Natural killer cell (primary cell): ENCODE measurements around the gene SLC2A6. TPM values are rescaled to one million over a fixed set of nuclear protein-coding genes. Genes with fewer than 3 reads are reported as not detected.

Source experiments
- ATAC-seq, 3 donors: fragments of 150-1000 bp in 2 of 3; fragments of 200-7000 bp in 1 of 3; cut with Tn5 transposase; 1 replicate in 1 of 3; 2 replicates in 2 of 3; pipeline ENCODE4 v1.10.0; 2021; ENCODE audit warnings: mild to moderate bottlenecking in 2 of 3, moderate library complexity in 2 of 3
- DNase-seq, 2 donors: peaks; one replicate each; pipeline versions ENCODE4 v3.0.0 to v3.0.0-alpha.2; 2013 to 2021; ENCODE audit warnings: mixed read lengths in 1 of 2
- H3K27ac ChIP-seq: one replicate; pipeline ENCODE4 v1.5.1; 2013; ENCODE audit warnings: mild to moderate bottlenecking, low read length
- H3K27me3 ChIP-seq: one replicate; pipeline ENCODE4 v1.6.1; 2013; ENCODE audit warnings: low read length; ENCODE audit not compliant: control insufficient read depth, insufficient read depth
- H3K36me3 ChIP-seq: one replicate; pipeline ENCODE4 v1.6.1; 2013; ENCODE audit warnings: low read length; ENCODE audit not compliant: control insufficient read depth, insufficient read depth
- H3K4me1 ChIP-seq: one replicate; pipeline ENCODE4 v1.6.1; 2013; ENCODE audit warnings: low read length; ENCODE audit not compliant: control insufficient read depth, insufficient read depth
- H3K4me3 ChIP-seq: one replicate; pipeline ENCODE4 v1.5.1; 2013; ENCODE audit warnings: low read length
- H3K9me3 ChIP-seq: one replicate; pipeline ENCODE4 v1.6.1; 2013; ENCODE audit warnings: low read length; ENCODE audit not compliant: control insufficient read depth, insufficient read depth
- H3K27ac Mint-ChIP-seq, 2 donors: one replicate each; pipeline ENCODE4 v1.8.0; 2022; ENCODE audit warnings: mild to moderate bottlenecking in 2 of 2, mixed read lengths in 2 of 2, moderate library complexity in 1 of 2
- H3K27me3 Mint-ChIP-seq, 2 donors: one replicate each; pipeline ENCODE4 v1.8.0; 2022; ENCODE audit warnings: low read depth in 2 of 2, mixed read lengths in 2 of 2
- H3K36me3 Mint-ChIP-seq: one replicate; pipeline ENCODE4 v1.8.0; 2022; ENCODE audit warnings: mixed read lengths
- H3K4me1 Mint-ChIP-seq, 2 donors: one replicate each; pipeline ENCODE4 v1.8.0; 2022; ENCODE audit warnings: mixed read lengths in 2 of 2
- H3K4me3 Mint-ChIP-seq: one replicate; pipeline ENCODE4 v1.8.0; 2022; ENCODE audit warnings: mild to moderate bottlenecking, moderate library complexity, mixed read lengths
- H3K9me3 Mint-ChIP-seq, 2 donors: one replicate each; pipeline ENCODE4 v1.8.0; 2022; ENCODE audit warnings: mixed read lengths in 2 of 2
- WGBS: methylation state at CpG from one replicate; pipeline ENCODE4 v1.1.7; 2013; ENCODE audit warnings: missing lambda C conversion rate; ENCODE audit not compliant: insufficient coverage; 5-methylcytosine and 5-hydroxymethylcytosine counted together
- intact Hi-C: fragments of 100-400 bp; cut with micrococcal nuclease; formaldehyde crosslinking; loops from one replicate; pipeline ENCODE4 v1.14.2; 2022
- total RNA-seq, 4 donors: library from RNA; stranded (reverse); fragments of 120-200 nt in 1 of 4; gene quantifications; one replicate each; pipeline versions ENCODE4 v1.2.3 to v1.2.4, GENCODE V29; 2013 to 2022
- TF ChIP-seq, protein P1 (sequence below): fragments of 200-600 bp; IDR thresholded peaks from one replicate; pipeline ENCODE4 v1.8.0; 2022; ENCODE audit warnings: antibody characterized with exemption

Gene SLC2A6
- total RNA-seq, 3 donors from 2014 or later (not counting 1 experiment from before 2014, with no cell fraction given): 5.0 to 20.1 (median 18.5) TPM

DNA sequence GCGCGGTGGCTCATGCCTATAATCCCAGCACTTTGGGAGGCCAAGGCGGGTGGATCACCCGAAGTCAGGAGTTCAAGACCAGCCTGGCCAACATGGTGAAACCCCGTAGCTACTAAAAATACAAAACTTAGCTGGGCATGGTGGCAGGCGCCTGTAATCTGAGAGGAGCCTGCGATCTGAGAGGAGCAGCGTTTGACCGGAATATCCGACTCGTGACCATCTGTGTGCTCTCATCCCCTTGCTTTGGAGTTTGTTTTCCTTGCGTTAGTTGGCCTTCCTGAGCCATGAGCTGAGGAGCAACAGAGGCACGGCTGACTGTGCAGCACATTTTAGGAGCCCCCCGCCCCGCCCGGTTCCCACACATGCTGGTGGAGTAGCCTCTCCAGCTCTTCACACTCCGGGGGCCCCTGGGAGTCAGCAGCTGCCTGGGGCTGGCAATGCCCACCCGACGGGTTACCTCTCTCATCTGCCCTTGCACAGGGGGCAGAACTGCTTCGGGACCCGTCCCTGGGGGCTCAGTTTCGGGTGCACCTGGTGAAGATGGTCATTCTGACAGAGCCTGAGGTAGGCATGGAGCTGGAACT is 53.8 kb downstream of the SLC2A6 start:
- Histone ChIP-seq H3K27me3 (peaks cover 8% of the 10 kb centered on the region), H3K4me3 (no peak overlapping the region), H3K36me3 (no peaks in the 10 kb centered on the region), H3K4me1 (peaks cover 13% of the 10 kb centered on the region), H3K9me3 (no peaks in the 10 kb centered on the region), H3K27ac (no peak overlapping the region)
- DNase-seq (no peak), ATAC-seq (no peak)
- TF ChIP-seq, protein P1, sequence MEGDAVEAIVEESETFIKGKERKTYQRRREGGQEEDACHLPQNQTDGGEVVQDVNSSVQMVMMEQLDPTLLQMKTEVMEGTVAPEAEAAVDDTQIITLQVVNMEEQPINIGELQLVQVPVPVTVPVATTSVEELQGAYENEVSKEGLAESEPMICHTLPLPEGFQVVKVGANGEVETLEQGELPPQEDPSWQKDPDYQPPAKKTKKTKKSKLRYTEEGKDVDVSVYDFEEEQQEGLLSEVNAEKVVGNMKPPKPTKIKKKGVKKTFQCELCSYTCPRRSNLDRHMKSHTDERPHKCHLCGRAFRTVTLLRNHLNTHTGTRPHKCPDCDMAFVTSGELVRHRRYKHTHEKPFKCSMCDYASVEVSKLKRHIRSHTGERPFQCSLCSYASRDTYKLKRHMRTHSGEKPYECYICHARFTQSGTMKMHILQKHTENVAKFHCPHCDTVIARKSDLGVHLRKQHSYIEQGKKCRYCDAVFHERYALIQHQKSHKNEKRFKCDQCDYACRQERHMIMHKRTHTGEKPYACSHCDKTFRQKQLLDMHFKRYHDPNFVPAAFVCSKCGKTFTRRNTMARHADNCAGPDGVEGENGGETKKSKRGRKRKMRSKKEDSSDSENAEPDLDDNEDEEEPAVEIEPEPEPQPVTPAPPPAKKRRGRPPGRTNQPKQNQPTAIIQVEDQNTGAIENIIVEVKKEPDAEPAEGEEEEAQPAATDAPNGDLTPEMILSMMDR: no peak
- H3K36me3 Mint-ChIP-seq: no peaks in the 10 kb centered on the region
- intact Hi-C loops: no loop called here
- H3K27ac Mint-ChIP-seq: no peak overlapping the region
- H3K9me3 Mint-ChIP-seq: no peaks in the 10 kb centered on the region
- H3K4me3 Mint-ChIP-seq: no peak overlapping the region
- H3K27me3 Mint-ChIP-seq: peaks cover 8 to 22% of the 10 kb centered on the region in 2 donors
- H3K4me1 Mint-ChIP-seq: peaks cover 0 to 6% of the 10 kb centered on the region in 2 donors
- WGBS: 94% methylated on average over 22 of the region's 22 CpGs

DNA sequence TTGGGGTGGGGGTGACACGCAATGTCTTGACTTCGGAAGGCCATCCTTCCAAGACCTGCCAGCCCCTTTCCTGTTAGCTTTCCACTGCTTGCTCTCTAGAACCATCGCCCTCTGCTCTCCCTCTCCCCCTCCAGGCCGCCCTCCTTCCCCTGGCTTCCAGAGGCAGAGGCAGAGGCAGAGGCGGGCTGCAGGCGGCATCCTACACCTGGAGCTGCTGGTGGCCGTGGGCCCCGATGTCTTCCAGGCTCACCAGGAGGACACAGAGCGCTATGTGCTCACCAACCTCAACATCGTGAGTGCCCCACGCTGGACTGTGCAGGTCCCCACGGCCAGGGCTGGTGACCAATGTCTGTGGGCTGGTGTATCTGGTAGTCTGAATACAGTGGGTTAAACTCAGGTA is 54.7 kb downstream of the SLC2A6 start:
- H3K4me3 Mint-ChIP-seq: no peak overlapping the region
- no peaks in the 10 kb centered on the region for H3K9me3 Mint-ChIP-seq
- no peaks in the 10 kb centered on the region for H3K36me3 Mint-ChIP-seq
- Histone ChIP-seq H3K9me3 (no peaks in the 10 kb centered on the region), H3K4me1 (peaks cover 13% of the 10 kb centered on the region), H3K36me3 (no peaks in the 10 kb centered on the region), H3K27me3 (peaks cover 8% of the 10 kb centered on the region), H3K4me3 (no peak overlapping the region), H3K27ac (no peak overlapping the region)
- DNase-seq (no peak), ATAC-seq (no peak)
- TF ChIP-seq, protein P1: no peak
- H3K27ac Mint-ChIP-seq: no peak overlapping the region
- H3K4me1 Mint-ChIP-seq: peaks cover 1 to 4% of the 10 kb centered on the region in 2 donors
- intact Hi-C loops: no loop called here
- 96% methylated on average over 12 of the region's 12 CpGs for WGBS
- H3K27me3 Mint-ChIP-seq: peaks cover 8 to 19% of the 10 kb centered on the region in 2 donors

DNA sequence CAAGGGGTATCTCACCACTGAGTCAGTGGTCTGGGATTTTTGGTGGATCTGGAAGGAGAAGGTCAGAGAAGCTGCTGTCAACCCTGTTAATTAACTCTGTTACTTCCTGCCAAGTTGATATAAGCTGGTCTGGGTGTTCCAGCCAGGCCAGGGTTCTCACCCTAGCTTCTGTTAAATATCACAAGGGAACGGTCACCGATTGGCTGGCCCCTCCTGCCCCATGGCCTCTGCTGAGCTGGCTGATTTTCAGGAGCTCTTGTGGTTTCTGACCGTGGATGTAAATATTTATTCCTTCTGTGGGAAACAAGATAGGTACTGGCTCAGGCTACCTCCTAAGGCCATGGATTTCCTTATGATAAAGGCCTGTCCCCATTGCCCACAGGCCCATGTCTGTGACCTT is 55.7 kb downstream of the SLC2A6 start:
- Mint-ChIP-seq H3K27ac (no peak overlapping the region), H3K4me3 (no peak overlapping the region), H3K36me3 (no peaks in the 10 kb centered on the region), H3K4me1 (peaks cover 11 to 13% of the 10 kb centered on the region in 2 donors), H3K27me3 (peaks cover 8 to 19% of the 10 kb centered on the region in 2 donors), H3K9me3 (no peaks in the 10 kb centered on the region)
- peaks cover 8% of the 10 kb centered on the region for H3K27me3 ChIP-seq
- no peaks in the 10 kb centered on the region for H3K36me3 ChIP-seq
- TF ChIP-seq, protein P1: no peak
- no peak overlapping the region for H3K4me3 ChIP-seq
- H3K9me3 ChIP-seq: no peaks in the 10 kb centered on the region
- intact Hi-C loops: no loop called here
- DNase-seq (no peak), ATAC-seq (no peak)
- WGBS: 87% methylated on average over 3 of the region's 3 CpGs
- H3K4me1 ChIP-seq: peaks cover 16% of the 10 kb centered on the region
- no peak overlapping the region for H3K27ac ChIP-seq
